ENCODE measurements around the gene CACNG6. TPM values are rescaled to one million over a fixed set of nuclear protein-coding genes. Genes with fewer than 3 reads are reported as not detected.

CACNG6 gene
- total RNA-seq, 4 donors from 2014 or later = 1.4 TPM; not detected in 3

- H3K36me3 ChIP-seq = no peaks in the 10 kb centered on the region
- H3K4me1 ChIP-seq = no peaks in the 10 kb centered on the region
- DNase-seq = no peak
- no peak overlapping the region for H3K4me3 ChIP-seq
- H3K27me3 ChIP-seq = peaks cover 0 to 80% (median 0%) of the 10 kb centered on the region in 4 donors
- intact Hi-C loops (cut with DNase I) = no loop called here
- no peak overlapping the region for H3K27ac ChIP-seq
- H3K9me3 ChIP-seq = no peaks in the 10 kb centered on the region
- WGBS, 2 donors = 86 to 87% methylated on average over 6 of the region's 6 CpGs
- TF ChIP-seq POLR2A (IDR thresholded peaks at IDR 0.05) = no peak
- TF ChIP-seq CTCF (IDR thresholded peaks at IDR 0.05) = no peak
These were observed 19.0 kb downstream of the CACNG6 start for GRCh38 chr19:54010474-54010873.

- Histone ChIP-seq H3K4me3 (no peak overlapping the region), H3K9me3 (no peaks in the 10 kb centered on the region), H3K27ac (no peak overlapping the region), H3K4me1 (no peaks in the 10 kb centered on the region), H3K36me3 (no peaks in the 10 kb centered on the region), H3K27me3 (peaks cover 0 to 88% (median 0%) of the 10 kb centered on the region in 4 donors)
- no peak for TF ChIP-seq CTCF (IDR thresholded peaks at IDR 0.05)
- TF ChIP-seq POLR2A (IDR thresholded peaks at IDR 0.05) = no peak
- DNase-seq = no peak
- WGBS, 2 donors = 28 to 45% methylated on average over 18 to 24 of the region's 36 CpGs
- intact Hi-C loops (cut with DNase I) = no loop called here
These were observed 20.2 kb downstream of the CACNG6 start for GRCh38 chr19:54011507-54012211.

- 53 to 66% methylated on average over 6 to 8 of the region's 8 CpGs for WGBS, 2 donors
- peaks cover 0 to 75% (median 0%) of the 10 kb centered on the region in 4 donors for H3K27me3 ChIP-seq
- no peak for DNase-seq
- H3K4me3 ChIP-seq = no peak overlapping the region
- no peak overlapping the region for H3K27ac ChIP-seq
- no peaks in the 10 kb centered on the region for H3K36me3 ChIP-seq
- H3K9me3 ChIP-seq = no peaks in the 10 kb centered on the region
- TF ChIP-seq CTCF (IDR thresholded peaks at IDR 0.05) (no peak), POLR2A (IDR thresholded peaks at IDR 0.05) (no peak)
- H3K4me1 ChIP-seq = no peaks in the 10 kb centered on the region
- intact Hi-C loops (cut with DNase I) = no loop called here
These were observed 22.4 kb downstream of the CACNG6 start for GRCh38 chr19:54013866-54014265.

- peaks cover 0 to 67% (median 0%) of the 10 kb centered on the region in 4 donors for H3K27me3 ChIP-seq
- DNase-seq = no peak
- intact Hi-C loops (cut with DNase I) = no loop called here
- no peak overlapping the region for H3K4me3 ChIP-seq
- TF ChIP-seq CTCF (IDR thresholded peaks at IDR 0.05) (no peak), POLR2A (IDR thresholded peaks at IDR 0.05) (no peak)
- no peak overlapping the region for H3K27ac ChIP-seq
- H3K9me3 ChIP-seq = no peaks in the 10 kb centered on the region
- no peaks in the 10 kb centered on the region for H3K36me3 ChIP-seq
- 43 to 45% methylated on average over 19 of the region's 19 CpGs for WGBS, 2 donors
- H3K4me1 ChIP-seq = no peaks in the 10 kb centered on the region
These were observed 23.6 kb downstream of the CACNG6 start for GRCh38 chr19:54014920-54015560.

- Histone ChIP-seq H3K4me1 (no peaks in the 10 kb centered on the region), H3K36me3 (no peaks in the 10 kb centered on the region), H3K9me3 (no peaks in the 10 kb centered on the region), H3K27me3 (peaks cover 0 to 48% (median 0%) of the 10 kb centered on the region in 4 donors), H3K4me3 (no peak overlapping the region), H3K27ac (no peak overlapping the region)
- intact Hi-C loops (cut with DNase I) = no loop called here
- 78 to 81% methylated on average over 4 of the region's 4 CpGs for WGBS, 2 donors
- TF ChIP-seq POLR2A (IDR thresholded peaks at IDR 0.05) (no peak), CTCF (IDR thresholded peaks at IDR 0.05) (no peak)
- DNase-seq = no peak
These were observed 25.8 kb downstream of the CACNG6 start for GRCh38 chr19:54017261-54017660.
